GM13976 (cell line): Measurements from ENCODE around the gene SCN7A.

Experiments used
- DNase-seq: peaks from one replicate; pipeline ENCODE4 v3.0.0; 2012; ENCODE audit warnings: low spot score
- in situ Hi-C: fragments of 300-500 bp; cut with MboI; formaldehyde crosslinking; loops from one replicate; pipeline ENCODE4 v1.12.0; 2022; ENCODE audit warnings: low sequenced_read_pairs, mixed read lengths, inconsistent platforms; ENCODE audit not compliant: unreplicated experiment
- TF ChIP-seq, protein P1 (sequence below): IDR thresholded peaks from 2 replicates; pipeline ENCODE4 v1.5.1; 2012; ENCODE audit warnings: borderline replicate concordance, mild to moderate bottlenecking; ENCODE audit not compliant: insufficient read depth; ENCODE audit errors: extremely low read depth, missing control alignments, control extremely low read depth

The SCN7A gene

GRCh38 chr2:166454006-166454595, 39.9 kb downstream of the SCN7A start:
- TF ChIP-seq, protein P1, sequence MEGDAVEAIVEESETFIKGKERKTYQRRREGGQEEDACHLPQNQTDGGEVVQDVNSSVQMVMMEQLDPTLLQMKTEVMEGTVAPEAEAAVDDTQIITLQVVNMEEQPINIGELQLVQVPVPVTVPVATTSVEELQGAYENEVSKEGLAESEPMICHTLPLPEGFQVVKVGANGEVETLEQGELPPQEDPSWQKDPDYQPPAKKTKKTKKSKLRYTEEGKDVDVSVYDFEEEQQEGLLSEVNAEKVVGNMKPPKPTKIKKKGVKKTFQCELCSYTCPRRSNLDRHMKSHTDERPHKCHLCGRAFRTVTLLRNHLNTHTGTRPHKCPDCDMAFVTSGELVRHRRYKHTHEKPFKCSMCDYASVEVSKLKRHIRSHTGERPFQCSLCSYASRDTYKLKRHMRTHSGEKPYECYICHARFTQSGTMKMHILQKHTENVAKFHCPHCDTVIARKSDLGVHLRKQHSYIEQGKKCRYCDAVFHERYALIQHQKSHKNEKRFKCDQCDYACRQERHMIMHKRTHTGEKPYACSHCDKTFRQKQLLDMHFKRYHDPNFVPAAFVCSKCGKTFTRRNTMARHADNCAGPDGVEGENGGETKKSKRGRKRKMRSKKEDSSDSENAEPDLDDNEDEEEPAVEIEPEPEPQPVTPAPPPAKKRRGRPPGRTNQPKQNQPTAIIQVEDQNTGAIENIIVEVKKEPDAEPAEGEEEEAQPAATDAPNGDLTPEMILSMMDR = no peak

GRCh38 chr2:166451468-166451867, 42.6 kb downstream of the SCN7A start:
- in situ Hi-C loops = no loop called here
- no peak for DNase-seq
- TF ChIP-seq, protein P1 = no peak

More at GRCh38 chr2:166454006-166454595, 39.9 kb downstream of the SCN7A start:
- in situ Hi-C loops = no loop called here
- no peak for DNase-seq

- in situ Hi-C loops = no loop called here
- TF ChIP-seq, protein P1 = no peak
- peak; percentile 1 for DNase-seq
Measured at GRCh38 chr2:166449439-166449838, 44.6 kb downstream of the SCN7A start.

GRCh38 chr2:166448106-166448505, 45.9 kb downstream of the SCN7A start:
- TF ChIP-seq, protein P1 = no peak
- in situ Hi-C loops = no loop called here
- DNase-seq = no peak

- no peak for DNase-seq
- in situ Hi-C loops = no loop called here
- TF ChIP-seq, protein P1 = no peak
Measured at GRCh38 chr2:166444306-166444705, 49.7 kb downstream of the SCN7A start.

GRCh38 chr2:166440313-166440712, 53.7 kb downstream of the SCN7A start:
- in situ Hi-C loops = no loop called here
- TF ChIP-seq, protein P1 = no peak
- no peak for DNase-seq
